Activated B cell treated with CpG ODN at 0.5 μM for 24 hours (primary cell): ENCODE results near the gene DYRK1A. TPM values are rescaled to one million over a fixed set of nuclear protein-coding genes. Genes with fewer than 3 reads are reported as not detected.
A peak's percentile ranks its signal among the peaks of the same experiment; 100 is the strongest.

Source experiments
- ATAC-seq: fragments of 200-7000 bp; cut with Tn5 transposase; one replicate; pipeline ENCODE4 v1.10.0; 2021; ENCODE audit warnings: low read depth, mild to moderate bottlenecking, moderate library complexity
- CTCF ChIA-PET: fragments of 350-600 bp; sonication (Branson Sonifier 250); formaldehyde crosslinking; loops from one replicate; lab custom pipeline; 2021; ENCODE audit warnings: antibody characterized with exemption; lab: Charles Lee
- POLR2A ChIA-PET: fragments of 350-600 bp; sonication (Branson Sonifier 250); formaldehyde crosslinking; loops from one replicate; lab custom pipeline; 2021; ENCODE audit warnings: antibody characterized with exemption; lab: Charles Lee
- DNase-seq: peaks from one replicate; pipeline ENCODE4 v3.0.0; 2022
- H3K27ac Mint-ChIP-seq: one replicate; pipeline ENCODE4 v1.8.0; 2020; ENCODE audit warnings: mixed read lengths
- H3K27me3 Mint-ChIP-seq: one replicate; pipeline ENCODE4 v1.8.0; 2021; ENCODE audit warnings: mixed read lengths
- H3K36me3 Mint-ChIP-seq: one replicate; pipeline ENCODE4 v1.8.0; 2021; ENCODE audit warnings: low read depth, mixed read lengths
- H3K4me1 Mint-ChIP-seq: one replicate; pipeline ENCODE4 v1.8.0; 2021; ENCODE audit warnings: mixed read lengths
- H3K4me3 Mint-ChIP-seq: one replicate; pipeline ENCODE4 v1.8.0; 2020; ENCODE audit warnings: mild to moderate bottlenecking, mixed read lengths
- H3K9me3 Mint-ChIP-seq: one replicate; pipeline ENCODE4 v1.8.0; 2020; ENCODE audit warnings: mixed read lengths
- intact Hi-C: fragments of 100-400 bp; cut with micrococcal nuclease; formaldehyde crosslinking; loops from one replicate; pipeline ENCODE4 v1.15.1; 2024
- total RNA-seq: library from RNA; stranded (reverse); gene quantifications from 2 replicates; pipeline ENCODE4 v1.2.3, GENCODE V29; 2022
- TF ChIP-seq, protein P1 (sequence below): fragments of 200-600 bp; IDR thresholded peaks from one replicate; pipeline ENCODE4 v1.8.0; 2022; ENCODE audit warnings: antibody characterized with exemption, mild to moderate bottlenecking

The DYRK1A gene
- total RNA-seq, 1 donor from 2014 or later, result 99.9 TPM

- ATAC-seq, result no peak
- POLR2A ChIA-PET, result no interaction called here
- DNase-seq, result no peak
- Mint-ChIP-seq H3K4me1 (peaks cover 73% of the 10 kb centered on the region), H3K9me3 (no peaks in the 10 kb centered on the region), H3K27ac (no peak overlapping the region), H3K36me3 (peaks cover 39% of the 10 kb centered on the region), H3K4me3 (no peak overlapping the region), H3K27me3 (no peaks in the 10 kb centered on the region)
- intact Hi-C loops, result loop anchor here (5.0 kb wide), 1 partner anchor 35 kb away; no protein-coding TSS in a partner anchor
- TF ChIP-seq, protein P1, sequence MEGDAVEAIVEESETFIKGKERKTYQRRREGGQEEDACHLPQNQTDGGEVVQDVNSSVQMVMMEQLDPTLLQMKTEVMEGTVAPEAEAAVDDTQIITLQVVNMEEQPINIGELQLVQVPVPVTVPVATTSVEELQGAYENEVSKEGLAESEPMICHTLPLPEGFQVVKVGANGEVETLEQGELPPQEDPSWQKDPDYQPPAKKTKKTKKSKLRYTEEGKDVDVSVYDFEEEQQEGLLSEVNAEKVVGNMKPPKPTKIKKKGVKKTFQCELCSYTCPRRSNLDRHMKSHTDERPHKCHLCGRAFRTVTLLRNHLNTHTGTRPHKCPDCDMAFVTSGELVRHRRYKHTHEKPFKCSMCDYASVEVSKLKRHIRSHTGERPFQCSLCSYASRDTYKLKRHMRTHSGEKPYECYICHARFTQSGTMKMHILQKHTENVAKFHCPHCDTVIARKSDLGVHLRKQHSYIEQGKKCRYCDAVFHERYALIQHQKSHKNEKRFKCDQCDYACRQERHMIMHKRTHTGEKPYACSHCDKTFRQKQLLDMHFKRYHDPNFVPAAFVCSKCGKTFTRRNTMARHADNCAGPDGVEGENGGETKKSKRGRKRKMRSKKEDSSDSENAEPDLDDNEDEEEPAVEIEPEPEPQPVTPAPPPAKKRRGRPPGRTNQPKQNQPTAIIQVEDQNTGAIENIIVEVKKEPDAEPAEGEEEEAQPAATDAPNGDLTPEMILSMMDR, result no peak
- CTCF ChIA-PET, result interaction anchor here (0.8 kb wide), 1 partner anchor 16 kb away, joined by 3 read pairs; no protein-coding TSS in a partner anchor
Observed at GRCh38 chr21:37447288-37447936, 80.8 kb downstream of the DYRK1A start.

DNA sequence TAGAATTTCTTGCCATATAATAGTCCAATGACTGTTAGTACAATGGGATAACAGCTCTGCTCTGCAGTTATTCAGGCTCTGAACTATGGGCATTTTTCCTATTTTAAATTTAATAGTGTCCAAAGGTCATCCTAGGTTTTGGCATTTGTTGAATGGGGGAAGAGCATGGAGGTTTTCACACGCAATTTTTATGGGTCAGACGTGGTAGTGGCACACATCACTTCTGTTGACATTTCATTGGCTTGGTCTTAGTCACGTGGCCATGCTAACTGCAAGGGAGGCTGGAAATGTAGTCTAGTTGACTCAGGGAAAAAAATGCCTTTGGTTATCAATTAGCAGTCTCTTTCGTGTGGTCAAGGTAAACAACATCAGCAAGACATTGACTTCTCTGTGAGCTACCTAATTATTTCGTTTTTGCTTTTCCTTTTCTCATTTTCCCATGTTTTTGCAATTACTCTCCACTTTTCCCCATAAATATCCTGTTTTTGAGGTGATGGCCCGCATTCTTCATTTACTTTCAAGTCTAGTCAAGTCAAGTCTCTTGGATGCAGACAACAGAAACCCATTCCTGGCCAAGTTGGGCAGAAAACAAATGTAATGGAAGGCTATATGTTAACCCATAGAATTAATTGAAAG, 82.8 kb downstream of the DYRK1A start:
- intact Hi-C loops, result loop anchor here (5.0 kb wide), 1 partner anchor 37 kb away; no protein-coding TSS in a partner anchor
- TF ChIP-seq, protein P1, result no peak
- Mint-ChIP-seq H3K9me3 (no peaks in the 10 kb centered on the region), H3K4me1 (peaks cover 65% of the 10 kb centered on the region), H3K36me3 (peaks cover 32% of the 10 kb centered on the region), H3K27ac (no peak overlapping the region), H3K4me3 (no peak overlapping the region), H3K27me3 (no peaks in the 10 kb centered on the region)
- DNase-seq (no peak), ATAC-seq (no peak)
- POLR2A ChIA-PET, result no interaction called here
- CTCF ChIA-PET, result no interaction called here

DNA sequence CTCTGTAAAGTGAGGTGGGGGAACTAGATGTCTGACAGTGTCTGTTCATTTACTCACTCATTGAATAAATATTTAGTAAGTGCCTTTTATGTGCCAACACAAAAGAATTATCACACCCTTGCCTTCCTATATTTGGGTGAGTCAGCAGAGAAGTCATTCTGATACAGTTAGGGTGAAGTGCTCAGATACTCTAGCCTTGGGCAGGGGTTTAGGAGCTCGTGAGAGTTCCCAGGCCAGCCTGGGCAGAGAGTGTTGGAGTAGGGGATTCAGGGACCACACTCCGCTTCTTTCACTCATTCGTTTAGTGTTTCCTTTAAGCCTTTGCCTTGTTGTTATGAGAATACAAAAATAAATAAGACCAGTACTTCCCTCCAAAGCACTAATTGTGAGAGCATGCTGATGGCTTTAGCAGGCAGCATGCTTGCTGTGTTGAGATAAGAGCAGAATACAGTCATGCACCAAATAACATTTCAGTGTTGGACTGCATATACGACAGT, 83.9 kb downstream of the DYRK1A start:
- ATAC-seq, result no peak
- ChIA-PET POLR2A (no interaction called here), CTCF (interaction anchor here (0.7 kb wide), 1 partner anchor 12 kb away, joined by 4 read pairs; no protein-coding TSS in a partner anchor)
- Mint-ChIP-seq H3K27me3 (no peaks in the 10 kb centered on the region), H3K27ac (no peak overlapping the region), H3K36me3 (peaks cover 29% of the 10 kb centered on the region), H3K4me3 (no peak overlapping the region), H3K4me1 (peaks cover 64% of the 10 kb centered on the region), H3K9me3 (no peaks in the 10 kb centered on the region)
- TF ChIP-seq, protein P1, result no peak
- intact Hi-C loops, result no loop called here
- no peak for DNase-seq

- DNase-seq (no peak), ATAC-seq (no peak)
- peaks cover 65% of the 10 kb centered on the region for H3K4me1 Mint-ChIP-seq
- TF ChIP-seq, protein P1, result no peak
- H3K27me3 Mint-ChIP-seq, result no peaks in the 10 kb centered on the region
- H3K9me3 Mint-ChIP-seq, result no peaks in the 10 kb centered on the region
- H3K4me3 Mint-ChIP-seq, result no peak overlapping the region
- POLR2A ChIA-PET, result no interaction called here
- H3K27ac Mint-ChIP-seq, result no peak overlapping the region
- peaks cover 36% of the 10 kb centered on the region for H3K36me3 Mint-ChIP-seq
- CTCF ChIA-PET, result interaction anchor here (0.7 kb wide), 1 partner anchor 12 kb away, joined by 4 read pairs; no protein-coding TSS in a partner anchor
- intact Hi-C loops, result no loop called here
Observed at GRCh38 chr21:37451446-37451845, 84.9 kb downstream of the DYRK1A start.

DNA sequence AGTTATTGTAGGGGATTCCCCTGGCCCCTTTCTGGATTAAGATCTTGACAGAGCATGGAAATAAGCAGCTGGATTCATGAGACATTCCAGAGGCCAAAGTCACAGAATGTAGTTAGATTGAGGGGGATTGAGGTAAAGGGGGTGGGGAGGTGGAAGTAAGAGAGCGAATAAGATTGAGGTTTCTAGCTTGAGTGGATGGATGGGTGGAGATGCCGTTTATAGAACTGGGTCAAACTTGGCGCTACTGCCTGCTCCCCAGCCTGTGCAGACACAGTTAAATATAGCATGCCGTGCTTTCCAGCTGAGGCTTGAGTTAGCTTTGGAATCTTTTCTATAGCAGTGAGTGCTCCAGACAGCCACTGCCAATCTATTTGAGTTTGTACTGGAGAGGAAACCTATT, 85.7 kb downstream of the DYRK1A start:
- no peak overlapping the region for H3K4me3 Mint-ChIP-seq
- ATAC-seq, result no peak
- H3K9me3 Mint-ChIP-seq, result no peaks in the 10 kb centered on the region
- CTCF ChIA-PET, result no interaction called here
- H3K27ac Mint-ChIP-seq, result peak overlapping the region; percentile 18
- peaks cover 65% of the 10 kb centered on the region for H3K4me1 Mint-ChIP-seq
- POLR2A ChIA-PET, result no interaction called here
- intact Hi-C loops, result no loop called here
- DNase-seq, result no peak
- peaks cover 40% of the 10 kb centered on the region for H3K36me3 Mint-ChIP-seq
- no peaks in the 10 kb centered on the region for H3K27me3 Mint-ChIP-seq
- TF ChIP-seq, protein P1, result no peak
